Central memory CD4-positive, alpha-beta T cell (primary cell): ENCODE data around the gene RNASET2.
"Not testable (repeated sequence)": the region's sequence is repeated elsewhere in the genome, so short reads cannot be mapped to it uniquely, and the experiment has no call there.

Source experiments
- DNase-seq: peaks from one replicate; pipeline ENCODE4 v3.0.0; 2022

The RNASET2 gene

GRCh38 chr6:166900130-166900708 is 56.1 kb downstream of the RNASET2 start:
- DNase-seq, result no peak

GRCh38 chr6:166898910-166899309 is 57.4 kb downstream of the RNASET2 start:
- no peak for DNase-seq

- not testable (repeated sequence) for DNase-seq
These were observed 61.7 kb downstream of the RNASET2 start for GRCh38 chr6:166894614-166895013.

DNA sequence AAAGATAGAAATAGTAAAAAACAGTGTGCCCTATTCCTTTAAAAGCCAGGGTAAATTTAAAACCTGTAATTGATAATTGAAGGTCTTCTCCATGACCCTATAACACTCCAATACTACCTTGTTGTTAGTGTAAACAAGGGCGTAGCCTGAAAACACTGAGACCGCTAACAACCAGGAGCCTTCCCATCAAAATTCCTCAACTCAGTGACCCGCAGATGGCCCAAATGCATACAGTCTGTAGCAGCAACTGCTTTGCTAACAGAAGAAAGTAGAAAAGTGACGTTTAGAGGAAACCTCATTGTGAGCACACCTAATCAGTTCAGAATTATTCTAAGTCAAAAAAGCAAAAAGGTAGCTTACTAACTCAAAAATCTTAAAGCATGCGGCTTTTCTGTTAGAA is 63.9 kb downstream of the RNASET2 start:
- DNase-seq, result not testable (repeated sequence)

DNA sequence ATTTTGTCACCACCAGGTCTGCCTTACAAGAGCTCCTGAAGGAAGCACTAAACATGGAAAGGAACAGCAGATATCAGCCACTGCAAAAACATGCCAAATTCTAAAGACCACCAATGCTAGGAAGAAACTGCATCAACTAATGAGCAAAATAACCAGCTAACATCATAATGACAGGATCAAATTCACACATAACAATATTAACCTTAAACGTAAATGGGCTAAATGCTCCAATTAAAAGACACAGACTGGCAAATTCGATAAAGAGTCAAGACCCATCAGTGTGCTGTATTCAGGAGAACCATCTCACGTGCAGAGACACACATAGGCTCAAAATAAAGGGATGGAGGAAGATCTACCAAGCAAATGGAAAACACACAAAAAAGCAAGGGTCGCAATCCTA is 69.6 kb downstream of the RNASET2 start:
- DNase-seq, result not testable (repeated sequence)

DNA sequence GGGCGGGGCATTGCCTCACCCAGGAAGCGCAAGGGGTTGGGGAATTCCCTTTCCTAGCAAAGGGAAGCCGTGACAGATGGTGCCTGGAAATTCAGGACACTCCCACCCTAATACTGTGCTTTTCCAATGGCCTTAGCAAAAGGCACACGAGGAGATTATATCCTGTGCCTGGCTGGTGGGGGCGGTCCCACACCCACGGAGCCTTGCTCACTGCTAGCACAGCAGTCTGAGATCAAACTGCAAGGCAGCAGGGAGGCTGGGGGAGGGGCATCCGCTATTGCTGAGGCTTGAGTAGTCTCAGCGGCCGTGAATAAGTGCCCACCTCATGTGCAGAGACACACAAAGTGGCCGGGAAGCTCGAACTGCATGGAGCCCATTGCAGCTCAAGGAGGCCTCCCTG is 71.4 kb downstream of the RNASET2 start:
- DNase-seq, result not testable (repeated sequence)

GRCh38 chr6:166879594-166879993 is 76.8 kb downstream of the RNASET2 start:
- no peak for DNase-seq
